ENCODE measurements around the gene BTLA. TPM values are rescaled to one million over a fixed set of nuclear protein-coding genes. Genes with fewer than 3 reads are reported as not detected.
"Not testable (repeated sequence)": the region's sequence is repeated elsewhere in the genome, so short reads cannot be mapped to it uniquely, and the experiment has no call there.

Gene BTLA
- total RNA-seq, 6 experiments from 2014 or later, result not detected

DNA sequence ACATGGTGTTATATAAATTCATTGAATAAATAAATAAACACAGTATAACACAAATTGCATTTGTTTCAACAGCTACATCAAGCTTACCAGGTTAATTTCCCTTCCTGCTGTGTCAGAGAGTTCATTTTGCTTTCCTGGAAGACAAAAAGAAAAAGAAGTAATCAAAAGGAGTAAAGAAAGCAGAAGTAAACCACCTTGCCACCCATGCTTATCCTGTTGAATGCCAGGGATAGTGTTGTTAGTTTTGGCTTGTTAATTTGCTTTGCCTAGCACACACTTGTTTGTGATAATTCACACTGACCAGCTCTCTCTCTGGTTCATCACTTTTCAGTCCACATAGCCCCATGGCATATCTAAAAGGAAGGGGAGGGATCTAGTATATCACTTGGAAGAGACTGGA is 29.6 kb downstream of the BTLA start:
- no peak for DNase-seq
- no peaks in the 10 kb centered on the region for H3K9me3 Mint-ChIP-seq
- H3K4me1 Mint-ChIP-seq (ENCODE audit: low read depth), result peaks cover 8% of the 10 kb centered on the region
- no peak for TF ChIP-seq CTCF (IDR thresholded peaks at IDR 0.05)
- H3K36me3 Mint-ChIP-seq (ENCODE audit: low read depth), result no peaks in the 10 kb centered on the region
- no peak overlapping the region for H3K27ac Mint-ChIP-seq
- peaks cover 7% of the 10 kb centered on the region; the same call in 1 of the 2 replicates for H3K27me3 Mint-ChIP-seq (ENCODE audit: insufficient read depth)
- H3K4me3 Mint-ChIP-seq, result no peak overlapping the region

- no peaks in the 10 kb centered on the region for H3K36me3 Mint-ChIP-seq (ENCODE audit: low read depth)
- H3K4me1 Mint-ChIP-seq (ENCODE audit: low read depth), result peaks cover 12% of the 10 kb centered on the region
- peaks cover 7% of the 10 kb centered on the region; the same call in 1 of the 2 replicates for H3K27me3 Mint-ChIP-seq (ENCODE audit: insufficient read depth)
- H3K4me3 Mint-ChIP-seq, result no peak overlapping the region
- no peaks in the 10 kb centered on the region for H3K9me3 Mint-ChIP-seq
- DNase-seq, result no peak
- H3K27ac Mint-ChIP-seq, result no peak overlapping the region
- TF ChIP-seq CTCF (IDR thresholded peaks at IDR 0.05), result no peak
These were observed 31.7 kb downstream of the BTLA start for GRCh38 chr3:112467539-112467938.

GRCh38 chr3:112466020-112466419 is 33.3 kb downstream of the BTLA start:
- no peak for DNase-seq
- TF ChIP-seq CTCF (IDR thresholded peaks at IDR 0.05), result no peak
- no peak overlapping the region for H3K27ac Mint-ChIP-seq
- H3K27me3 Mint-ChIP-seq (ENCODE audit: insufficient read depth), result peaks cover 5% of the 10 kb centered on the region; the same call in 1 of the 2 replicates
- peaks cover 12% of the 10 kb centered on the region for H3K4me1 Mint-ChIP-seq (ENCODE audit: low read depth)
- no peak overlapping the region for H3K4me3 Mint-ChIP-seq
- H3K9me3 Mint-ChIP-seq, result no peaks in the 10 kb centered on the region
- no peaks in the 10 kb centered on the region for H3K36me3 Mint-ChIP-seq (ENCODE audit: low read depth)

GRCh38 chr3:112464264-112464663 is 35.0 kb downstream of the BTLA start:
- no peaks in the 10 kb centered on the region for H3K9me3 Mint-ChIP-seq
- no peak for TF ChIP-seq CTCF (IDR thresholded peaks at IDR 0.05)
- no peaks in the 10 kb centered on the region for H3K36me3 Mint-ChIP-seq (ENCODE audit: low read depth)
- H3K27me3 Mint-ChIP-seq (ENCODE audit: insufficient read depth), result peaks cover 4% of the 10 kb centered on the region; the same call in 1 of the 2 replicates
- H3K4me1 Mint-ChIP-seq (ENCODE audit: low read depth), result peaks cover 5% of the 10 kb centered on the region; the same call in 1 of the 2 replicates
- no peak overlapping the region for H3K27ac Mint-ChIP-seq
- H3K4me3 Mint-ChIP-seq, result no peak overlapping the region
- no peak for DNase-seq

- no peak for TF ChIP-seq CTCF (IDR thresholded peaks at IDR 0.05)
- no peak overlapping the region for H3K27ac Mint-ChIP-seq
- no peak overlapping the region for H3K4me3 Mint-ChIP-seq
- no peaks in the 10 kb centered on the region for H3K9me3 Mint-ChIP-seq
- H3K4me1 Mint-ChIP-seq (ENCODE audit: low read depth), result peaks cover 5% of the 10 kb centered on the region; the same call in 1 of the 2 replicates
- no peak for DNase-seq
- peaks cover 4% of the 10 kb centered on the region; the same call in 1 of the 2 replicates for H3K27me3 Mint-ChIP-seq (ENCODE audit: insufficient read depth)
- no peaks in the 10 kb centered on the region for H3K36me3 Mint-ChIP-seq (ENCODE audit: low read depth)
These were observed 36.0 kb downstream of the BTLA start for GRCh38 chr3:112463250-112463649.

DNA sequence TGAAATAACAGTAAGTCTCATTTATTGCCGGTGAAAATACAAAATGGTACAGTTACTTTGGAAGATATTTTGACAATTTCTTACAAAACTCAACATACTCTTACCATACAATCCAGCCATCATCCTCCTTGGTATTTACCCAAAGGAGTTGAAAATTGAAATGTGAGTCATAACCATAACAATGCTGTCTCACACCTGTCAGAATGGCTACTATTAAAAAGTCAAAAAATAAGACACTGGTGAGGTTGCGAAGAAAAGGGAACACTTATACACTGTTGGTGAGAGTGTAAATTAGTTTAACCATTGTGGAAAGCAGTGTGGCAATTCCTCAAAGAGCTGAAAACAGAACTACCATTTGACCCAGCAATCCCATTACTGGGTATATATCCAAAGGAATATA is 37.5 kb downstream of the BTLA start:
- H3K4me3 Mint-ChIP-seq, result not testable (repeated sequence)

More for the DNA sequence above, 37.5 kb downstream of the BTLA start:
- not testable (repeated sequence) for H3K36me3 Mint-ChIP-seq (ENCODE audit: low read depth); H3K27me3 Mint-ChIP-seq (ENCODE audit: insufficient read depth); DNase-seq; H3K9me3 Mint-ChIP-seq; H3K4me1 Mint-ChIP-seq (ENCODE audit: low read depth); H3K27ac Mint-ChIP-seq

All from HFFc6 (cell line).